DMS153 (cell line): Measurements from ENCODE around the gene CSF1R.
"Not testable (repeated sequence)": the region's sequence is repeated elsewhere in the genome, so short reads cannot be mapped to it uniquely, and the experiment has no call there.

Experiments
- DNase-seq: peaks from one replicate; lab custom pipeline; 2025; lab: John Stamatoyannopoulos, UW

Gene CSF1R

DNA sequence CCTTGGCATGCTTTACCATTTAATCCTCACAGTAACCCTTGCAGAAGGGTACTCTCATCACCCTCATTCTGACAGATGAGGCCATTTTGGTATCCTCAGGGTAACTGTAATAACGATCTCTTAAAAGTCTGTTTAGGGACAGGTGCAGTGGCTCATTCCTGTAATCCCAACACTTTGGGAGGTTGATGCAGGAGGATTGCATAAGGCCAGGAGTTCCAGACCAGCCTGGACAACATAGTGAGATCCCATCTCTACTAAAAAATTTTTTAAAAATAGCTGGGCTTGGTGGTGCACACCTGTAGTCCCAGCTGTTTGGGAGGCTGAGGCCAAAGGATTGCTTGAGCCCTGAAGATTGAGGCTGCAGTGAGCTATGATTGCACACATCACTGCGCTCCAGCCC, 31.8 kb downstream of the CSF1R start:
- no peak for DNase-seq

DNA sequence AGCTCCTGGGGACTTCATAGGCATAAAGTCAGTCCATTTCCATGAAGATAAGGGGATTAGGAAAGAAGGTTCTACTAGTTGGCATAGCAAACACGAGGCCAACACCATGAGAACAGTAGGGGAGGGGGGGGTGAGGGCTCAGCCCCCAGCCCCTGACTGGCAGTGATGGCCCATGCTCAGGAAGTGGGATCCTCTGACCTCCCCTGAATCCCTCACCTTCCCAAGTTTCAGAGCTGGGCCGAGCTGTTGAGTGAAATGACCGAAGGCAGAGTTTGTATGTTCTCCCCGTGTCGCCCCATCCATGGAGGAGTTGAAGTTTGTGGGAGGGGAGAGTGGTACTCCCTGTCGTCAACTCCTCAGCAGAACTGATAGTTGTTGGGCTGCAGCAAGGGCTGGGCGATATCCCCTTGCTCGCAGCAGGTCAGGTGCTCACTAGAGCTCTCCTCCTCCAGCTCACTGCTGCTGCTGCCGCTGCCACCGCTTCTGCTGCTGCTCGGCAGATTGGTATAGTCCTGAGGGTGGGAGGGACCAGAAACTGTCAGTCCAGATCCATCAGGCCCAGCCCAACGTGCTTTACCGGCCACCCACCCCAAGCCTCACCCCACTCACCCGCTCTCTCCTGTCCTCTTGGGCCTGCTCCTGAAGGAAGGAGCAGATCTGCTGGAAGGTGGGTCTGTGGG, 32.5 kb downstream of the CSF1R start:
- DNase-seq: no peak

DNA sequence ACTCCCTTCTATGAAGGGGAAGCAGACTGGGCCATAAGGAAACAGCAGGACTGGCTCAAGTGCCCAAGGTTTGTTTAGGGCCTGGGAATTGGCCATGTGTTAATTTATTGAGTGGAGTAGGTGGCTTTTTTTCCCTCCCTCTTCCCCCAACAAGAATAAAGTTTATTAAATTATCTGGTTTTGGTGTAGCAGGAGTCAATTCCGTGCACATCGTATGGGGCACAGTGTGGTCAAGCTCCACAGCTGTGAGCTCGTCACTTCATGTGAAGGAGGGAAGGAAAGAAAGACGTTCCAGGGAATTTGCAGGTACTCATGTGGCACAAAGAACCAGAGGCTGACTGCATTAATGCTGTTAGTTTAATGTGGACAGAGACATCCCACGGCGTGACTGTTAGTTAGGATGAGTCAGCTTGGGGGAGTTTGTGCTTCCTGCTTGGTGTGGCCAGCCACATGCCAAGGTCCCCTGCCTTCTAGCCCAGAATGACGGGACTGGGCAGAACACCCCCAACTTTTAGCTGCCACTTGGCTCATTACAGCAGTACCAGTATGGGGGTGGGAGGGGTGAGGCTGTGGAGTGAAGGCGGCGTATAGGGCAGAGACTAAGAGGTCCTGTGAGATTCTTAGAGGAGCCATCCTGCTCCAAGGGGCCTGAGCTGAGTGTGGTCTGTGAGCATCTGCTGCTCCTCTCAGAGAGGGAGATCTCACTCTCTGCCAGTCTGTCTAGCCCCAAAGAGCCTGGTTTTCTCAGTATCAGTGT, 33.2 kb downstream of the CSF1R start:
- DNase-seq: no peak

DNA sequence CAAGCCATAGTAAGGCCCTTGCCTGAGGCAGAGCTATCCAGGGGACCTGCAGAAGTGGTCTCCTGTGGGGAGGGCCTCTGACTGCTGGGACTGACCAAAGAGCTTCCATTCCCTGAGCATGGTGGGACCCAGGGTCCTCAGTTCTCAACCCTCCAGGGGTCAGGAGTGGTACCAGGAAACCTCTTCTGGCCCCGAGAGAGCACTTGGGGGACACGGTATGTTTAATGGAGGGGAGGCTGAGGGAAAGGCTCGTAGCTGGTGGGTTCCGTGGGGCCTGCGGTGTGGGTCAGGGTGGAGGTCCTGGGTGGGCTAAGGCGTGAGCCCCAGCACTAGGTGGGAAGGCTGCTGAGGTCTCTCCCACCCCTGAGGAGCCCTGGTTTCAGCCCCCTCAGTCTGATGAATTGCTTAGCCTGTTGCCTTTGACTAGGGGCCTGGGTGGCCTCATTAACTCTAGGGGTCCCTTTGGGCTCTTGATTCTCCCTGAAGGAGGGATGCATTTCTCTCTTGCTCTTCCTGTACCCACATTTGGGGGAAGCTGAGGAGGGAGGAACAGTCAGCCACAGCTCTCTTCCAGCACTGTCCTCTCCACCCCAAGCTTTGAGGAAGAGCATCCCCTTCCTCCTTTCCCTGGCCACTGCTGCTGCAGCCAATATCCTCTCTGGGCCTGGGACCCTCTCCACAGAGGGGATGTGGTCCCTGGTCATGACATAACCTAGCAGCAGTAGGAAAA, 34.0 kb downstream of the CSF1R start:
- DNase-seq: no peak

DNA sequence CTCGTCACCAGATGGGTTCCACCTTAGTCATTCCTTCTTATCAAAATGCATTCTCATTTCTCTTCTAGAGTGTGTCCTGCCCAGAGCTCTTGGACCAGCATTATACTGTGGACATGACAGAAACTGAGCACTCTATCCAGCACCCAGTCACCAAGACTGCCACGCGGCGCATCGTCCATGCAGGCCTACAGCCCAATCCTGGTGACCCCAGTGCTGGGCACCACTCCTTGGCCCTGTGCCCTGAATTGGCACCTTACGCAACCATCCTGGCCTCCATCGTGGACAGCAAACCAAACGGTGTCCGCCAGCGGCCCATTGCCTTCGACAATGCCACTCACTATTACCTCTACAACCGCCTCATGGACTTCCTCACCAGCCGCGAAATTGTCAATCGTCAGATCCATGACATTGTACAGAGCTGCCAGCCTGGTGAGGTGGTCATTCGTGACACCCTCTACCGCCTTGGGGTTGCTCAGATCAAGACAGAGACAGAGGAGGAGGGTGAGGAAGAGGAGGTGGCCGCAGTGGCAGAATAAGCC, 34.6 kb downstream of the CSF1R start:
- no peak for DNase-seq

DNA sequence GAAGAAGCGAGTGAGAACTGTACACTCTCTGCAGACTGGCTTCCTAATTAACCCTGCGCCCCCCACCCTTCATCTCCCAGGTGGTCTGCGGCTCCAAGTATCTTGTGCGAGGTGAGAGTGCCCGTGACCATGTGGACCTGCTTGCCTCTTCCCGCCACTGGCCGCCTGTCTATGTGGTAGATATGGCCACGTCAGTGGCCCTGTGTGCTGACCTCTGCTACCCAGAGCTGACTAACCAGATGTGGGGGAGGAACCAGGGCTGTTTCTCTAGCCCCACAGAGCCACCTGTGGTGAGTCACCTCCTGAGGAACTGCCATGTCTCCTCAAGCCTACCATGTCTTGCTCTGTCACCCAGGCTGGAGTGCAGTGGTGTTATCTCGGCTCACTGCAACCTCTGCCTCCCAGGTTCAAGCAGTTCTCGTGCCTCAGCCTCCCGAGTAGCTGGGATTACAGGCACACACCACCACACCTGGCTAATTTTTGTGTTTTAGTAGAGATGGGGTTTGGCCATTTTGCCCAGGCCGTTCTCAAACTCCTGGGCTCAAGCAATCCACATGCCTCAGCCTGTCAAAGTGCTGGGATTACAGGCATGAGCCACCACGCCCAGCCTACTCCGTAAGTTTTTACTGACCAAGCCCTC, 36.1 kb downstream of the CSF1R start:
- not testable (repeated sequence) for DNase-seq

DNA sequence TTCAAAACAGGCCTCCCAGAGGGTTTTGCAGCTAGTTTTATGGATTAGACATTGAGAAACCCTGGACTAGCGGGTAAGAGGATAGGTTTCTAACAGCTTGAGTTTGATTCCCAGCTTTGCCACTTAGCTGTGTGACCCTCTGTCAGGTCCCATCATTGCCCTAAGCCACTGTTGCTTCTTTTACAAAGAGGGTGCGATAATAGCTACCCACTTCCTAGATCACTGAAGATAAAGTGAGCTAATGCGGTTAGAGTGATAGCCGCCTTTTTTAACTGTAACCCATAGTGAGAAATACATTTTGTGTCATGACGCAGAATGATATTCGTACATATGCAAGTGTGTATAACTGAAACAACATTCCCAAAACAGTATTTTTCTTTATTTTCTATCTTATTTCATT, 40.3 kb downstream of the CSF1R start:
- DNase-seq: no peak

DNA sequence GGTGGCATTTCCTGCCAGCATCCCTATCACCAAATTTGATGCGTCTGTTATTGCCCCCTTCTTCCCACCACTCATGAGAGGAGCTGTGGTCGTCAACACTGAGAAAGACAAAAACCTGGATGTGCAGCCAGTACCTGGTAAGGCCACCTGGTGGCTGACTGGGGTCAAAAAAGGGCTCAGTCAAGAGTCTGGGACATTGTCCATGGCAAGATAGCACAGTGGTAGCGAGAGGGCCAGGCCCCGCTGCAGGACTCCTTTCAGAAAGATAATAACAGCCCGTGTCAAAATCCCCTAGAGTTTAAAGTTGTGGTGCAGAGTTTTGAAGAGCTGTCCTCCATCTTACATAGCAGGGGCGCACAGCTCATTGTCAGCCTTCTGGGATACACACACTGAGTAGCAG, 40.8 kb downstream of the CSF1R start:
- no peak for DNase-seq

DNA sequence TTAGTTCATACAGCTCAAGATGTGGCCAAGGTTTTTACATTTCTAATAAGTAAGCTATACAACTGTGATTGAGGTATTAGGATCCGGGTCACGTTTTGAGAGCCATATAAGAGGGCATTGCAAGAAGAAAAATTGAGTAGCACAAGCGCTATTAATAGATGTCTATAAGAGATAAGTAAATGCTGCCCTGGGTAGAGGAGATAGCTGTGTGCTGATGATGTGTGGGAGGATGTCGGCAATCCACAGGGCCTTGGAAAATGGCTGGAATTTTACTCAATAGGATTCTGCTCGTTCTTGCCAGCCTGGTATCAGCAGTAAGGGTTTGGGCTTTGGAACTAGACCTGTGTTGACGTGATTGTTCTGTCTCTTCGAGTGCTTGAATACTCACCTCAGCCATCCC, 41.6 kb downstream of the CSF1R start:
- no peak for DNase-seq

DNA sequence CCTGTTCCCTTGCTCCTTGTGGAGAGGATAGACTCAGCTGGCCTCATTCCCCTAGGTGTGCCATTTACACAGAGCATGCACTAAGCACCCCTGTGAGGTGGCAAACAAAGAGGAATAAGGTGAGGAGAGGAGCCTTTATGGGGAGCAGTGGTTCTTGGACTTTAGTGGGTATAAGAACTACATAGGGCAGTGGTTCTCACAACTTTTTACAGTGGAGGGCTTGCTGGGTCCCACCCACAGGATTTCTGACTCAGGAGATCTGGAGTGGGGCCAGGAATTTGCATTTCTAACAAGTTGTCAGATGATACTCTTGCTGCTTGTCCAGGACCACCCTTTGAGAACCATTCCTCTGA, 42.0 kb downstream of the CSF1R start:
- no peak for DNase-seq

DNA sequence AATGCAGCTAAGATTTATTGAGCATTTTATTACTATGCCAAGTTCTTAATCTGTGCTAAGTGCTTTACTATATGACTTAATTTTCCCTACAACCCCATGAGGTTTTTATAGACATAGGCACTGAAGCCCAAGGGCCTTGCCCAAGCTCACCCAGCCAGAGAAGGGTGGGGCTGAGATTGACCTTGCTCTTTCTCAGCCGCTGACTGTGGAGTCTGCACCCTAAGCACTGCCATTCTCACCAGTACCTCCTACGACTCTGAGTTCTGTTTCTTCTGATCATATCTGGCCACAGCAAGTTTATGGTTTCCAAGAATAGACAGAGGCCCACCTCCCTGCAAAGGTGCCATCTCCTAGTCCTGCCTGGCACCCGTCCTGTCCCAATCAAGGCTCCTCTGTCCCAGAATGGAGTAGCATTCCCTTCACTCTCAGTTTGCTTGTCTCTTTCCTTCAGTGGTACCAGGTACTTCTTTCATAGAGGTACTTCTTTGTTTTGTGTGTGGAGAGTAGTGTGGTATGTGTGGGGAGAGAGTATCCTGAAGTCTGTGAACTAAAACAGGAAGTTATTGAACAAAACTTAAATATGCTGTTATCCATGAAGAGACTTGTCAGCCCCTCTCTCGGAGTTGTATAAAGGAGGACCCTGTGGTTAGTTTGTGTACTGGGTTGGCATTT, 42.6 kb downstream of the CSF1R start:
- no peak for DNase-seq

DNA sequence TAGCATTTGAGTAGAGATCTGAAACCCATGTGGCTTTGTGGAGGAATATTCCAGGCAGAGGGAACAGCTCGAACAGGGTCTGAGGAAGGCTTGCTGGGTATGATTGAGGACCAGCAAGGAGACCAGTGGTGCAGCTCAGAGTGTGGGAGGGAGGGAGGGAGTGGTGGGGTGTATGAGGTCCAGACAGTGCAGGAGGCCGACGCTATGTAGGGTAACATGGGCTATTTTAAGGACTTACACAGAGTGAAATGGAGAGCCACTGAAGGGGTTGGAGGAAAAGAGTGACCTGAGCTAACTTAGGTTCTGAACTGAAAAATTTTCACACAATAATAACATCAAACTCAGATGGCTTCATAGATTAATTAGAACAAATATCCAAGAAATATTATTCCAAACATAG, 43.9 kb downstream of the CSF1R start:
- no peak for DNase-seq

DNA sequence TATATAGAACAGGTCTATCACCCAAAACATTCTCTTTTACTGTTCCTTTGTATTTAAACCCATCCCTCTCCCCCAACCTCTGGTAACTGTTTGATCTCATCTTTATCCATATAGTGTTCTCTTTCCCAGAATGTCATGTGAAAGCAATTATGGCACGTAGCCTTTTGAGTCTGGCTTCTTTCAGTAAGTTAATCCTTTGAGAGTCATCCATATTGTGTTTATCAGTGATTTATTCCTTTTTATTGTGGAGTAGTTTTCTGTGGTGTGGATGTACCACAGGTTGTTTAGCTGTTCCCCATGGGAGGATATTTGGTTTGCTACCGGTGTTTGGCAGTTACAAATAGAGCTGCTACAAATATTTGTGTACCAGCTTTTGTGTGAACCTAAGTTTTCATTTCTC, 47.8 kb downstream of the CSF1R start:
- no peak for DNase-seq

DNA sequence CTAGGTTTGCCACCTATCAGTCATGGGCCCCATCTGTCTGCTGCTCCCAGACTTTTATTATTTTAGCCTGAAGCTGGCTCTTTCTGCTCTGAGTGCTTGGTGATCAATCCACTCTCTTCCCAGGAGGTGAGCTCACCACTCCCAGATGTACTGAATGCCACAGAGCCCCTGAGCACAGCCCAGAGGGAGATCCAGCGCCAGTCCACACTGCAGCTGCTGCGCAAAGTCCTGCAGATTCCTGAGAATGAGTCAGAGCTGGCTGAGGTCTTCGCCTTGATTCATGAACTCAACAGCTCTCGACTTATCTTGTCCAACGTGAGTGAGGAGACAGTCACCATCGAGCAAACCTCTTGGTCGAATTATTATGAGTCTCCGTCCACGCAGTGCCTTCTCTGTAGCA, 49.8 kb downstream of the CSF1R start:
- no peak for DNase-seq

DNA sequence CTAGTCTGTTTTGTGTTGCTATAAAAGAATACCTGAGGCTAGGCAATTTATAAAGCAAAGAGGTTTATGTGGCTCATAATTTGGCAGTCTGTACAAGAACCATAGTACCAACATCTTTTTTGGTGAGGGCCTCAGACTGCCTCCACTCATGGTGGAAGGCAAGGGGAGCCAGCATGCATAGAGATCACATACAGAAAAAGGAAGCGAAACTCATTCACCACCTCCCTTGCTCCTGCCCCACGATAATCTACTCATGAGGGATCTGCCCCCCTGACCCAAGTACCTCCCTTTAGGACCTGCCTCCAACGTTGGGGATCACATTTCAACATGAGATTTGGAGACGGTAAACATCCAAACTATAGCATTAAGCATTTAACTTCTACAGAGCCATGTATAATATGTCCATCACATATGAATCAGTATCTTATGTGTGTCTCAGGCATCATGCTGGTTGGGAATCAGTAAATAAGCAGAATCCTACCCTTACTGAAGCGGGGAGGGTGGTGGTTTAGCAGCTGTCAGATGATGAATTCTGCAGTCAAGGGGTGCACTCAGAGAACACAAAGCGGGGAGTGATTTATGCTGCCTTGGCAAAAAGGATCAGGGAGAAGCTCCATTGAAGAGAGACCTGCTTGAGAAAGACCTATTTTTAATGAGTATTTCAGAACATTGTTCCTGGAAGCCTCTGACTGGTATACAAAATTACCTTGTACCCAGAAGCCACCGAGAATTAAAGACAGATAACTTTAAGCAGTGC, 51.0 kb downstream of the CSF1R start:
- DNase-seq: no peak

DNA sequence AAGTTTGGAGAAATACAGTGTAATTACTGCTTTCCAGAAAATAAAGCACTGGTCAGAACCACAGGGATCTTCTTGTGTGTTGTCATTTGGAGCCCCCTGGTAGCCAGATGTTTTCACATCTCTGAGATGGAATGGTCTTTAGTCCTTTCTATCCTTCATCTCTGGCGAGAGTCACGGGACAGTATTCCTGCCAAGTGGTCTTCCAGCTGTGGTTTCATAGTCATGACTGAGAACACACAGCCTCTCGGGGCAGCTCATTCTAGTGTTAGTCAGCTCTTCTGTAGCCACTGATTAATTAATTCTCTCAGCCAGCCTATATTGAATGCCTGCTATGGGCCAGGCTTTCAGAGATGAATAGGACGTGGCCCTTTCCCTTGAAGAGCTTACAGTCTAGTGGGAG, 51.7 kb downstream of the CSF1R start:
- no peak for DNase-seq

DNA sequence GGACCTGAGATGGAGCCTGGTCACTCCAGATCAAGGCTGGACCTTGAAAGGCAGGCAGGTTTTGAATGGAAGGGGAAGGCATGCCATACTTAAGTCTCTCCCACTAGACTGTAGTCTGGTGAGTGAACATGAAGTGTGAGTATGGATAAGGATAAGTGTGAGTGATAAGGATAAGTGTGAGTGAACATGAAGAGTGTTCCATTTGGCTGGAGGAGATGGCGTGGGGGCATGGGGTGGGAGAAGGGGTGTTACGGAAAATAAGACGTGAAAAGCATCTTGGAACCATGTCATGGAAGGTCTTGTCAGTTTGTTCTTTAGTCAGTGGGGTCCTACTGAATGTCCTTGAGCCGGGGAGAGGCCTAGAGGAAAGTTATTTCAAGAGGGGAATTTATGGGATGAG, 53.0 kb downstream of the CSF1R start:
- DNase-seq: no peak

DNA sequence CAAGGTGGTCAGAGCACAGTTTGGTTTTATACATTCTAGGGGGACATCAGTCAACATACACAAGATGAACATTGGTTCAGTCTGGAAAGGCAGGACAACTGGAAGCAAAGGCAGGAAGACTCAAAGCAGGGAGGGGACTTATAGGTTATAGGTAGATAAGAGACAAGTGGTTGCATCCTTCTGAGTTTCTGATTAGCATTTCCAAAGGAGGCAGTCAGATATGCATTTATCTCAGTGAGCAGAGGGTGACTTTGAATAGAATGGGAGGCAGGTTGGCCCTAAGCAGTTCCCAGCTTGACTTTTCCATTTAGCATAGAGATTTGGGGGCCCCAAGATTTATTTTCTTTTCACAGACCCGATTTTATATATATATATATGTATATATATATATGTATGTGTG, 58.3 kb downstream of the CSF1R start:
- not testable (repeated sequence) for DNase-seq

DNA sequence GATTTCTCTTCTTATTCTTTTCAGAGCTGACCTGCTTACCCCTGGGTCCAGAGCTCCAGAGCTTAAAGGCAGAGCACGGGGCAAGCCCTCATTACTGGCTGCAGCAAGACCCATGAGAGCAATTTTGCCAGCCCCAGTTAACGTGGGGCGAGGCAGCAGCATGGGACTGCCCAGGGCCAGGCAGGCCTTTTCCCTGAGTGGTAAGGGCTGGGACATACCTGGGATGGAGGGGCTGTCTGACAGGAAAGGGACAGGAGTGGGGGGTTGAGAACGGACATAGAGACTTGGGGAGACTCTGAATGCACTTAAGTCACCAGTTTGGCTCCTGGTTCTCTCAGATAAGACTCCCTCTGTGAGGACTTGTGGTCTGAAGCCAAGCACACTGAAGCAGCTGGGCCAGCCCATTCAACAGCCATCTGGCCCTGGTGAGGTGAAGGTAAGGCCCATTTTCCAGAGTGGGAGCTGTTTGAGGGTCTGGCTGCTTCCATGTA, 59.6 kb downstream of the CSF1R start:
- DNase-seq: no peak

DNA sequence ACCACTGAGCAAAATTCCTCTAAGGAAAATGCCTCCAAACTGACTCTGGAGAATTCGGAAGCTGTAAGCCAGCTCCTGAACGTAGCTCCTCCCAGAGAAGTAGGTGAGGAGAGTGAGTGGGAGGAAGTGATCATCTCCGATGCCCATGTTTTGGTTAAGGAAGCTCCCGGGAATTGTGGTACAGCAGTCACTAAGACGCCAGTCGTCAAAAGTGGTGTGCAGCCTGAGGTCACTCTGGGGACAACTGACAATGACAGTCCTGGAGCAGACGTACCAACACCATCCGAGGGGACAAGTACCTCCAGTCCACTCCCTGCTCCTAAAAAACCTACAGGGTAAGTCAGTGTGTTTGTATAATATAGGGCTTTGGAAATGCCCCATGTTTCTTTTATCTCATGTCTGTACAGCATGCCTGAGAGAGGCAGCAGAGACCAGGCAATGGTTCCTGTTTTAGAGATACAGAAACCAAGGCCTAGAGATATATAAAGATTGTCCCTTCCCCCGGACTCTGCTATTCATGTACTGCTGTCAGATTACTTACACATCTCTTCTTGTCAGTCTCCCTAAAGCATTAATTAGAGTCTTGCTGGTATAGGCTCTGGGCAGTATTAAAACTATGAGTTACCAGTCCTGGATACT, 61.9 kb downstream of the CSF1R start:
- DNase-seq: no peak

DNA sequence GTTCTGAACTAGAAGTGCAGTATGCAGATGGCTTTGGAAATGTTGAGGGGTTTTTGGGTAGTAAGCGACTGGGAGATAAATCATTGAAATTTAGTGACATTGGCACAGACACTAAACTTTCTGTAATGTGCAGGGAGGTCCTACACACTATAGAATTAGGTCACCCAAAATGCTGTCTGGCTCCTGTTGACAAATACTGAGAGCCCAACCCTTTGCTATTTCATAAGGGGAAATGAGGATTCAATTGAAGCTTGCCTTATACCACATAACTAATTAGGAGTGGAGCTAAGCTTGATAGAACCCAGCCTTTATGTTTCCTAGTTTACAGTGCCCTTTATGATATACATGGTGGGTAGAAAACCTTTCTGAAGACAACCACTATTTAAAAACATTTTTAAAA, 63.2 kb downstream of the CSF1R start:
- DNase-seq: no peak
